ENCODE measurements around the gene TWF2. TPM values are rescaled to one million over a fixed set of nuclear protein-coding genes. Genes with fewer than 3 reads are reported as not detected.

TWF2 gene
- total RNA-seq, 4 donors from 2014 or later = 39.3 to 60.2 (median 52.0) TPM

DNA sequence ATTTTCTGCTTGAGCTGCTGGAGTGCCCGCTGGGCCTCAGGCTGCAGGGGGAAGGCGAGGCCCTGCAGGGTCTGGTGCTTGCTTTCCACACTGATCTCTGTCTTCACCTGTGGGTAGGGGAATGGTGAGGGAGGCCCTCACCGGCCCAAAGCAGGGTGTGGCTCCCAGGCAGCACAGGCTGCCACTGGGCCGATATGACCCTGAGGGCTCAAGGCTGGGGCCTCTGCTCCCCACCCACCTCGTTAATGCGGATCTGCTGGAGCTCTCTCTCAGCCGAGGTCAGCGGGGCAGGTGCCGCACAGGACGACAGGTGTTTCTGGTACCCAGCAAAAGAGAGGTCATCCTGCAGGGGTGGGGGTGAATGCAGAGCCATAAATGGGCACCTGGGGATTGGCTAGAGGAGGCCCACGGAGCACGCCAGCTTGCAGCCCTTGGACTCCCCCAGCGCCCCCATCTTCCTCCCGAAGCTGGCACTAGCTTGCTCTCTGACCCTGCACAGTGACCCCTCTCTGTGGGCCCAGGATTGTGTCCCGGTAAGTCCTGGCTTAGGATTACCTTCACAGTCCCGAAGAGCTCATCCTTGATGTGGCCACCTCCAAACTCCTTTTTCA lies 8.0 kb downstream of the TWF2 start:
- intact Hi-C loops (cut with DNase I; ENCODE audit: low total_unique reads) = loop anchor here (10.0 kb wide), 1 partner anchor 54 kb away; the partner anchor contains the start of gene GLYCTK
- no peak for TF ChIP-seq POLR2A (IDR thresholded peaks at IDR 0.05)
- TF ChIP-seq, protein P1, sequence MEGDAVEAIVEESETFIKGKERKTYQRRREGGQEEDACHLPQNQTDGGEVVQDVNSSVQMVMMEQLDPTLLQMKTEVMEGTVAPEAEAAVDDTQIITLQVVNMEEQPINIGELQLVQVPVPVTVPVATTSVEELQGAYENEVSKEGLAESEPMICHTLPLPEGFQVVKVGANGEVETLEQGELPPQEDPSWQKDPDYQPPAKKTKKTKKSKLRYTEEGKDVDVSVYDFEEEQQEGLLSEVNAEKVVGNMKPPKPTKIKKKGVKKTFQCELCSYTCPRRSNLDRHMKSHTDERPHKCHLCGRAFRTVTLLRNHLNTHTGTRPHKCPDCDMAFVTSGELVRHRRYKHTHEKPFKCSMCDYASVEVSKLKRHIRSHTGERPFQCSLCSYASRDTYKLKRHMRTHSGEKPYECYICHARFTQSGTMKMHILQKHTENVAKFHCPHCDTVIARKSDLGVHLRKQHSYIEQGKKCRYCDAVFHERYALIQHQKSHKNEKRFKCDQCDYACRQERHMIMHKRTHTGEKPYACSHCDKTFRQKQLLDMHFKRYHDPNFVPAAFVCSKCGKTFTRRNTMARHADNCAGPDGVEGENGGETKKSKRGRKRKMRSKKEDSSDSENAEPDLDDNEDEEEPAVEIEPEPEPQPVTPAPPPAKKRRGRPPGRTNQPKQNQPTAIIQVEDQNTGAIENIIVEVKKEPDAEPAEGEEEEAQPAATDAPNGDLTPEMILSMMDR (IDR thresholded peaks at IDR 0.05) = no peak
- no peak for DNase-seq (ENCODE audit: low spot score in 2 of 2)
- H3K4me3 ChIP-seq (ENCODE audit: low read depth, poor library complexity, severe bottlenecking) = no peak overlapping the region
- 82 to 88% methylated on average over 16 of the region's 16 CpGs for WGBS, 2 donors

GRCh38 chr3:52230461-52230860 lies 8.5 kb downstream of the TWF2 start:
- no peak for DNase-seq (ENCODE audit: low spot score in 2 of 2)
- no peak overlapping the region for H3K4me3 ChIP-seq (ENCODE audit: low read depth, poor library complexity, severe bottlenecking)
- WGBS, 2 donors = 90 to 93% methylated on average over 6 of the region's 6 CpGs
- TF ChIP-seq, protein P1 (IDR thresholded peaks at IDR 0.05) = no peak
- intact Hi-C loops (cut with DNase I; ENCODE audit: low total_unique reads) = loop anchor here (10.0 kb wide), 1 partner anchor 54 kb away; the partner anchor contains the start of gene GLYCTK

GRCh38 chr3:52229656-52230055 lies 9.3 kb downstream of the TWF2 start:
- DNase-seq (ENCODE audit: low spot score in 2 of 2) = no peak
- TF ChIP-seq, protein P1 (IDR thresholded peaks at IDR 0.05) = no peak
- no peak for TF ChIP-seq POLR2A (IDR thresholded peaks at IDR 0.05)
- intact Hi-C loops (cut with DNase I; ENCODE audit: low total_unique reads) = loop anchor here (5.0 to 10.0 kb wide), 2 partner anchors 55 to 113 kb away; partner anchors contain the start of gene GLYCTK
- H3K4me3 ChIP-seq (ENCODE audit: low read depth, poor library complexity, severe bottlenecking) = no peak overlapping the region
- WGBS, 2 donors = 92 to 94% methylated on average over 10 to 12 of the region's 13 CpGs

DNA sequence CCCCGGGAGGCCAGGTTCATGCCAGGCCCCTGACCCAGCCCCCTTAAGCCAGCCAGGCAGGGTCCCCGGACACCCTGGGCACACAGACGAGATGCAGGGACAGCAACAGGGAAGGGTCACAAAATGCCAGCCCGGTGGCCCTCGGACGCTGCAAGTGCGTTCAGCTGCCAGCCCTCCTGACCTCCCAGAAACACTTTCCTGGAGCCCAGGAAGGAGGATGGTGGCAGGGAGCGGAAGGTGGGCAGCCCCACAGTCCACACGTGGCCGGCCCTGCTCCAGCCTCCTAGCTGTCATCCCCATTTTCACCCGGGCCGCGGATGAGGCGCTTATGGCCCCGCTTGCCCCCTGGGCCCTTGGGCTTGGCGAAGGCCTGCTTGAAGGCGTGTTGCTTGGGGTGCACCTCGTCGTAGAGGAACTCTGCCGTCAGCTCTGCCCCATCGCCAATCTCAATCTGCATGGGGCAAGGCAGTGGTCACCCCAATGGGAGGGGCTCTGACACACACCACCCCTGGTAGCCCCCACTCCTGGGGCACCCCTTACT lies 10.1 kb downstream of the TWF2 start:
- 89 to 90% methylated on average over 18 to 20 of the region's 21 CpGs for WGBS, 2 donors
- no peak overlapping the region for H3K4me3 ChIP-seq (ENCODE audit: low read depth, poor library complexity, severe bottlenecking)
- DNase-seq (ENCODE audit: low spot score in 2 of 2) = no peak
- TF ChIP-seq POLR2A (IDR thresholded peaks at IDR 0.05) = no peak
- TF ChIP-seq, protein P1 (IDR thresholded peaks at IDR 0.05) = no peak
- intact Hi-C loops (cut with DNase I; ENCODE audit: low total_unique reads) = loop anchor here (5.0 kb wide), 1 partner anchor 113 kb away; no protein-coding TSS in a partner anchor

GRCh38 chr3:52228266-52228665 lies 10.7 kb downstream of the TWF2 start:
- intact Hi-C loops (cut with DNase I; ENCODE audit: low total_unique reads) = loop anchor here (5.0 kb wide), 1 partner anchor 114 kb away; no protein-coding TSS in a partner anchor
- TF ChIP-seq, protein P1 (IDR thresholded peaks at IDR 0.05) = no peak
- TF ChIP-seq POLR2A (IDR thresholded peaks at IDR 0.05) = no peak
- H3K4me3 ChIP-seq (ENCODE audit: low read depth, poor library complexity, severe bottlenecking) = no peak overlapping the region
- no peak for DNase-seq (ENCODE audit: low spot score in 2 of 2)
- 81 to 88% methylated on average over 10 of the region's 10 CpGs for WGBS, 2 donors

Data from lower leg skin (tissue), 4 donors.